Left ventricle myocardium inferior (tissue), 1 donor: ENCODE results near the gene ARHGEF26. TPM values are rescaled to one million over a fixed set of nuclear protein-coding genes. Genes with fewer than 3 reads are reported as not detected.

Experiments used
- DNase-seq: peaks from one replicate; pipeline ENCODE4 v3.0.0-alpha.2; 2020
- H3K27ac ChIP-seq: fragments of 200-600 bp; replicated peaks from 2 replicates; pipeline ENCODE4 v1.8.0; 2021
- H3K27me3 ChIP-seq: fragments of 200-600 bp; 2 replicates; pipeline ENCODE4 v1.8.0; 2021; ENCODE audit warnings: low read depth
- H3K36me3 ChIP-seq: fragments of 200-600 bp; 2 replicates; pipeline ENCODE4 v1.8.0; 2021
- H3K4me1 ChIP-seq: fragments of 200-600 bp; 2 replicates; pipeline ENCODE4 v1.8.0; 2021
- H3K4me3 ChIP-seq: fragments of 200-600 bp; 2 replicates; pipeline ENCODE4 v1.8.0; 2021; ENCODE audit warnings: mild to moderate bottlenecking, moderate library complexity
- H3K9me3 ChIP-seq: fragments of 200-600 bp; replicated peaks from 2 replicates; pipeline ENCODE4 v1.8.0; 2021
- CTCF ChIP-seq: fragments of 200-600 bp; IDR thresholded peaks from 2 replicates; pipeline ENCODE4 v1.8.0; 2021; ENCODE audit warnings: antibody characterized with exemption, mild to moderate bottlenecking, borderline replicate concordance
- intact Hi-C: fragments of 100-400 bp; cut with micrococcal nuclease; formaldehyde crosslinking; loops from one replicate; pipeline ENCODE4 v1.11.0; 2022
- total RNA-seq: library from RNA; stranded (reverse); fragmentation: NEBNext Ultra II Directional; extraction: Animal tissue kit (Norgen Biotek cat#: 25700); gene quantifications from one replicate; pipeline ENCODE4 v1.2.1, GENCODE V29; 2021
- donor health status: DM: no; HTN: yes; CAD: no; lungs with severe emphysema.

The ARHGEF26 gene
- total RNA-seq, 1 donor from 2014 or later, result 1.2 TPM

- H3K27ac ChIP-seq, result no peak overlapping the region
- no peaks in the 10 kb centered on the region for H3K4me1 ChIP-seq
- intact Hi-C loops, result no loop called here
Measured at GRCh38 chr3:154132777-154133375, 11.7 kb downstream of the ARHGEF26 start.

GRCh38 chr3:154135511-154136173 is 14.5 kb downstream of the ARHGEF26 start:
- intact Hi-C loops, result no loop called here
- Histone ChIP-seq H3K27me3 (no peaks in the 10 kb centered on the region), H3K36me3 (no peaks in the 10 kb centered on the region), H3K9me3 (no peaks in the 10 kb centered on the region), H3K27ac (no peak overlapping the region), H3K4me3 (no peak overlapping the region), H3K4me1 (no peaks in the 10 kb centered on the region)
- no peak for DNase-seq
- TF ChIP-seq CTCF, result no peak

More at GRCh38 chr3:154132777-154133375, 11.7 kb downstream of the ARHGEF26 start:
- TF ChIP-seq CTCF, result no peak
- H3K27me3 ChIP-seq, result no peaks in the 10 kb centered on the region
- DNase-seq, result no peak
- no peak overlapping the region for H3K4me3 ChIP-seq
- H3K36me3 ChIP-seq, result no peaks in the 10 kb centered on the region
- no peaks in the 10 kb centered on the region for H3K9me3 ChIP-seq

- Histone ChIP-seq H3K4me1 (no peaks in the 10 kb centered on the region), H3K4me3 (no peak overlapping the region), H3K27ac (no peak overlapping the region), H3K9me3 (no peaks in the 10 kb centered on the region), H3K27me3 (no peaks in the 10 kb centered on the region), H3K36me3 (no peaks in the 10 kb centered on the region)
- intact Hi-C loops, result no loop called here
- no peak for TF ChIP-seq CTCF
- no peak for DNase-seq
Measured at GRCh38 chr3:154137036-154137435, 15.8 kb downstream of the ARHGEF26 start.

- no peaks in the 10 kb centered on the region for H3K27me3 ChIP-seq
- H3K4me3 ChIP-seq, result no peak overlapping the region
- no peaks in the 10 kb centered on the region for H3K9me3 ChIP-seq
- intact Hi-C loops, result no loop called here
- no peaks in the 10 kb centered on the region for H3K4me1 ChIP-seq
- no peak for TF ChIP-seq CTCF
- no peaks in the 10 kb centered on the region for H3K36me3 ChIP-seq
- H3K27ac ChIP-seq, result no peak overlapping the region
- DNase-seq, result no peak
Measured at GRCh38 chr3:154139996-154140436, 18.8 kb downstream of the ARHGEF26 start.

GRCh38 chr3:154142608-154143007 is 21.4 kb downstream of the ARHGEF26 start:
- DNase-seq, result no peak
- no peaks in the 10 kb centered on the region for H3K4me1 ChIP-seq
- TF ChIP-seq CTCF, result no peak
- no peak overlapping the region for H3K4me3 ChIP-seq
- H3K9me3 ChIP-seq, result no peaks in the 10 kb centered on the region
- intact Hi-C loops, result no loop called here
- H3K27ac ChIP-seq, result no peak overlapping the region
- no peaks in the 10 kb centered on the region for H3K36me3 ChIP-seq
- no peaks in the 10 kb centered on the region for H3K27me3 ChIP-seq
